ENCODE data around the gene EEF1A2.
"Not testable (repeated sequence)": the region's sequence is repeated elsewhere in the genome, so short reads cannot be mapped to it uniquely, and the experiment has no call there.

EEF1A2 gene

GRCh38 chr20:63520504-63520933, 21.6 kb upstream of the EEF1A2 start, which contains the start of gene PPDPF:
PPDPF (plus strand) TSS chr20:63520765; CDS start chr20:63521309, 544 bp downstream.
- DNase-seq (ENCODE audit: low spot score) = peak; percentile 86

GRCh38 chr20:63519668-63520503, 21.0 kb upstream of the EEF1A2 start:
- peak; percentile 59 for DNase-seq (ENCODE audit: low spot score)

DNA sequence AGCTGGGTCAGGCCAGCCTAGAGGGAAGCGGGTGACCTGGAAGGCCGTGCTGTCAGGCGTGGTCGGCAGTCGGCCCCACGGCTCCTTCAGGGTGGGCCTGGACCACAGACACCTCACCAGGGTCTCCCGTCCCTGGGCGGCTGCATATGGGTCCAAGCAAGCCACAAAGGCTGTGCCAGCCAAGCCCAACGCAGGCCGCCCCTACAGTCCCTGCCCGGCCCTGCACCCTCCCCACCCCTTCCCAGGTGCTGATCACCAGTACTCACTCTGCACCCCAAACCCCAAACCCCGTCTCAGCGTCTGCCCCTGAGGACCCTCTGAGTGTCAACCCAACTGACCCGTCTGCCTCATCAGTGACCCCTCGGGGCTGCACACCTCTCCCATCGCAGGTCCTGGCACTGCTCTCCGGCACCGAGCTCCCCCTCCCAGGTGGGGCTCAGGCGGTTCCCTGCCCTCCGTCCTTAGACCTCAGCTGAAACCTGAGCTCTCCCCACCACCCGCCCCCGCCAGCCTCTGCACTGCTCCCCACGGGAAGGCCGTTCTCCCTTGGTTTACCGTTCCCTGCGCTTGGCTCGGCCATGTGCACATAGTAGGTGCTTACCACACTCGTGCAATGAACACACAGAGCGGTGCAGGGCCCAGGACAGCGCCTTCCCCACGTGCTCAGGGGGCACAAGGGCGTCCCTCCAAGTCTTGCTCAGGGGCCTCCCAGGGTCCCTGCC, 20.2 kb upstream of the EEF1A2 start:
- no peak for DNase-seq (ENCODE audit: low spot score)

- no peak for DNase-seq (ENCODE audit: low spot score)
Measured at GRCh38 chr20:63518351-63518861, 19.5 kb upstream of the EEF1A2 start.

DNA sequence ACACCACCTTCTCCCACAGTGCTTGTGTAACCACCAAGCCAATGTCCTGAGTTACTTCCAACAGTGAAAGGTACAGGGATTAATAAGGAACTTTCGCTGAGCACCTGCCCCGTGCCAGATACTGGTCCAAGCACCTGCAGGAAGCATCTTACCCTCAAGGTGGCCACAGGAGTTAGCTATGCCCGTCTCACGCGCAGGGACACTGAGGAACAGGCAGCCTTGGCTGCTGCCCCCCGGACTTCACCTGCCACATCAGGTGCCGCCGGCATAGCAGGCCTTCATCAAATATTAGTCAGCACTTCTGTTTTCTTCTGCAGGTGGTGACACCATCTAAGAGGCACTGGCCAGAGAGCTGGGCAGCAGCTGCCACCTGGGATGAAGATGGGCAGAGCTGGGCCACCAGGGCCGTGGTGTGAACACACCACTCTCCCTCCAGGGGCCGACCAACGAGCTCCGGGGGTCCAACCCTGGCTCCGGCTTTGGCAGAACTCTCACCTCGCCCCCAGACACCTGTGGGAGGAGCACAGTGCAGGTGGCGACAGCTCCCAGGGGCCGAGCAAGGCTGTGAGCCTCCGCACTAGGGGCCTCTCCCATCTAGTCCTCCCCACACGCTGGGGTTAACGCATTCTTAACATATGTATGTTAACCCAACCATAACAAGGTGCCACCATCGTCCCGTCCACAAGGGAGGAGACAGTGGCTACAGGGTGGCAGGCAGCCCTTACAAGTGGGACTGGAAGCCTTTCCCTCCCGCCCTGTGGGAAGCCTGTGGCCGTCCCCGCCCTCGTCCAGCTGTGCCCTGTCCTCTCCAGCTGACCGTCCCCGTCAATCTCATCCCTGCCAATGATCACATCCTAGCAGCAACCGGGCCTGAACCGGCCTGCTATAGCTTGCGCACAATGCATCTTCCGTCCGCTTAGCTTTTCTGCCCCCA, 18.8 kb upstream of the EEF1A2 start:
- DNase-seq (ENCODE audit: low spot score) = no peak

GRCh38 chr20:63514520-63514919, 15.6 kb upstream of the EEF1A2 start:
- DNase-seq (ENCODE audit: low spot score) = not testable (repeated sequence)

GRCh38 chr20:63513207-63513606, 14.3 kb upstream of the EEF1A2 start:
- no peak for DNase-seq (ENCODE audit: low spot score)

DNA sequence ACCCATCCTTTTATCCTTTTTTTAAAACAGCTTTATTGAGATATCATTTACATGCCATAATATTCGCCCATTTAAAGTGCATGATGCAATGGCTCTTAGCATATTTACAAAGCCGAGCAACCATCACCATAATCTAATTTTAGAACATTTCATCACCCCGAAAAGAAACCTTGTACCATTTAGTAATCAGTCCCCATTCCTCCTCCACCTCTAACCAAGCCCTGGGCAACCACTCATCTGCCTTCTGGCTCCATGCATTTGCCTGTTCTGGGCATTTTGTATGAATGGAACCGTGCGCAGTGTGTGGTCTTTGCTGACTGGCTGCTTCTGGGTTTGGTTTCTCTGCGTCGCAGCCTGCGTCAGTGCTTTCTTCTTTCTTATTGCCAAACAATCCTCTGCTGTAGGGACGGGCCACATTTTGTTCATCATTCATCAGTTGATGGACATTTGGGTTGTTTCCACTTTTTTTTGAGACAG, 10.2 kb upstream of the EEF1A2 start:
- DNase-seq (ENCODE audit: low spot score) = no peak

- no peak for DNase-seq (ENCODE audit: low spot score)
Measured at GRCh38 chr20:63508072-63508768, 9.3 kb upstream of the EEF1A2 start.

DNA sequence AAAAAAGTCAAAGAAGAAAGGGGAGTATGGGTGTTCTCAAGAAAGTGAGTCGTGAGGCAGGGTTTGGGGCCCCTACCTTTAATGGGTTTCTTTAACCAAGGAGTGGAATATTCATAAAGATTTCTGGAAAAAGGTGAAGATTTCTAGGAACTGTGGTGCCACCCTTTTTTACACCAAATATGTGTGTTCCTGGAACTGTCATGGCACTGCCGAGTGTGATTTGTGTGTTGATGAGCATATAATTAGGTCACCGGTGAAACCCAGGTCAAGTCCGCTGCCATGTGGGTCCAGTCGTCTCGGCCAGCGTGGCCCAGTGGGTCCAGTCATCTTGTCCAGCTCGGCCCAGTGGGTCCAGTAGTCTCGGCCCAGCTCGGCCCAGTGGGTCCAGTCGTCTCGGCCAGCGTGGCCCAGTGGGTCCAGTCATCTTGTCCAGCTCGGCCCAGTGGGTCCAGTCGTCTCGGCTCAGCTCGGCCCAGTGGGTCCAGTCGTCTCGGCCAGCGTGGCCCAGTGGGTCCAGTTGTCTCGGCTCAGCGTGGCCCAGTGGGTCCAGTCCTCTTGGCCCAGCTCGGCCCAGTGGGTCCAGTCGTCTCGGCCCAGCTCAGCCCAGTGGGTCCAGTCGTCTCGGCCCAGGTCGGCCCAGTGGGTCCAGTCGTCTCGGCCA, 8.3 kb upstream of the EEF1A2 start:
- no peak for DNase-seq (ENCODE audit: low spot score)

- DNase-seq (ENCODE audit: low spot score) = no peak
Measured at GRCh38 chr20:63505723-63506122, 6.8 kb upstream of the EEF1A2 start.

DNA sequence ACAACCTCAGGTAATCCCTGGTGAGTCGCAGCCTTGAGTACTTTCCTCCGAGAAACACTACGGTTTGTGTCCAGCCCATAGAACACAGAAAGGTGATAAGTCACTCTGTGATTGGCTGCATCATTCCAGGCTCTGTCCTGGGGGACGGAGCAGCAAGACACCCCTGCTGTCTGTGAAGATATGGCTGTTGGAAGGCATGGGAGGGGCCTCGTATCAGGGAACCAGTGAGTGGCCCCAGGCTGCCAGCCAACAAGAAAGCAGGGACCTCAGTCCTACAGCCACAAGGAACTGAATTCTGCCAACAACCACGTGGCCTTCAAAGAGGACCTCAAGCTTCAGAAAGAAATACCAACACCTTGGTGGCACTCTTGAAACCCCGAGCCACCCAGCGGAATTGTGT, 6.4 kb upstream of the EEF1A2 start:
- DNase-seq (ENCODE audit: low spot score) = no peak

DNA sequence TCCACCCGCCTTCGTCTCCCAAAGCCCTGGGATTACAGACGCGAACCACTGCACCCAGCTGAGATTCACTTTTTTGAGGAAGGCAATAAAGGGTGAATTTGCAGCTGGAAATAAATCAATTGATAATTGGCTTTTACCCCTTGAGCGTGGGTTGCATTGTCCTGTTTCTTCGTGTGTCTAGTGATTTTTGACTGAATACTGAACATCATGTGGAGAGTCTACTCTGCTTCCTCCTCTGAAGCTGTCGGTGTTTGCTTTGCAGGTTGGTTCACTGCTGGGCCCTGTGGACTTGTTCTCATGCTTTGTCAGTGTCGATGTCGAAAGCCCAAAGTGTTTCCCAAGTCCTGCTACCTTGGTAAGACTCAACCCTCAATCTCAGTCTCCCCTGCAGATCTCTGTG, 5.8 kb upstream of the EEF1A2 start:
- DNase-seq (ENCODE audit: low spot score) = no peak

DNA sequence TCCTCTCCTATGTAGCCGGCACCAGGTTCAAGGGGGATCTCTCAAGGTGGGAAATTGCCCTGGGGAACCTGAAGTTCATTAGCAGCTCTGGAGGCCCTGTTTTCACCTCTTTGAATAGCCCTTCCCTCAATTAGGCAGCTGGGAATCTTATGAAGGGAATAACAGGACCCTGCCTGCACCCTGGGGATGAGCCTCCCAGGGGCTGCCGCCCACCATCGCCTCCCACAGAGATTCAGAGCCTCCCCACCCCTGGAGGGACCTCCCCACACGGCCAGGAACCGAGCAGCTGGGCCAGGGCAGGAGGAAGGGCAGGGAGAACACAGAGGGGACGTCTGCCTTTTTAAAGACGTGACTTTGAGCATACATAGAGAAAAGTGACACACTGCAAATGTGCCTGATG, 4.6 kb upstream of the EEF1A2 start:
- DNase-seq (ENCODE audit: low spot score) = no peak

DNA sequence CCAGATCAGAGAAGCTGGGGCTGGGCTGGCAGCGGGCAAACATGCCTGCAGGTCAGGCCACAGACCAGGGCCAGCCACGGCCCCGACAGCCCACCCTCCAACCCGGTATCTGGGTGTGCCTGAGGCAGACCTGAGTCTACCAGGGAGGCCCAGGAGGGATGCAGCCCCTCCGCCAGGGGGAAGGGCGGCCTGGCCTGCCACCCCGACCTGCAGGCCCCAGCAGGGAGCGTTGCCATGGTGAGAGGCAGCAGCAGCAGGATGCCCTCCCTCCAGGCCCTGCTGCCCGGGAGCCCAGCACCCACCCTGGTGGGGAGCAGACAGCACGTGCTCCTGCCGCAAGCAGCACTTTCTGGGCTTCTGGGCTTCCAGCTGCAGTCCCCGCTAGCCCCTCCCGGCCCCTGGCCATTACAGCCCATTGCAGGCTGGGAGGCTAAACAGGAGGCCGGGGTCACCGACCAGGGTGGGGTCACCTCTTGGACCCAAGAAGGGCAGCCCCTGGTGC, 3.8 kb upstream of the EEF1A2 start:
- DNase-seq (ENCODE audit: low spot score) = no peak

- peak; percentile 30 for DNase-seq (ENCODE audit: low spot score)
Measured at GRCh38 chr20:63501818-63502670, 3.2 kb upstream of the EEF1A2 start.

DNA sequence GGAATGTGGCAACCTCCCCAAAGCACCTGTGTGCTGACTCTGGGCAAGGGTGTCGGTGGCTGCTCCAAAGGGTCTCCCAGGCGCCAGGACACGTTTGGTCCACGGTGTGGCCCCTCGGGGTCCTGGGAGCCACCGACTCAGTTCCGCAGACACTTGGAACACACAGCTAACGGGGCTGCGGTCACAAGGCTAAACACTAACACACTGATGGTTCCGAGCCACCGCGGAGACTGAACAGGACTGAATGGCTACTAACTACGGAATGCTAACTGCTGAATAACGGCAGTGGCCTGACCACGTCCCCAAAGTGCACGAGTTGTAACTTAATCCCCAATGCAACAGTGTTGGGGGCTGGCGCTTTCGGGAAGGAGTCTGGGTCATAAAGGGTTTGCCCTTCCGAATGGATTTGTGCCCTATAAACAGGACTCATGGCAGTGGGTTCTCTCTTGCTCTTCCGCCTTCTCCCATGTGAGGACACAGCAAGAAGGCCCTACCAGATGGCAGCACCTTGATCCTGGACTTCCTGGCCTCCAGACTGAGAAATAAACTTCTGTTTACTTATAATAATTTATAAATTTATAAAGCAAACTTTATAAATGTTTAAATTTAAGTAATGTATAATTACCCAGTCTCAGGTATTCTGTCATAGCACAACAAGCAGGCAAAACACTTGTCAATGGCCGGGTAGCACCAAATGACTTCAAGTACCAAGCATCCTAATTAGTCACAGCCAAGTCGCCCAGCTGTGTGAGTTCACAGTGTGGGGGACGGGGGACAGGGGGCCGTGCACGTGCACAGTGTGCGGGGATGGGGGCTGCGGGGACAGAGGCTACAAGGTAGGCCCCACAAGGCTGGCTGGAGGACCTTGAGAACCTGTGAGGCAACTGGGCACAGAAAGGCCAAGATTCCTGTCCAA, 2.3 kb upstream of the EEF1A2 start:
- DNase-seq (ENCODE audit: low spot score) = peak; percentile 20

DNA sequence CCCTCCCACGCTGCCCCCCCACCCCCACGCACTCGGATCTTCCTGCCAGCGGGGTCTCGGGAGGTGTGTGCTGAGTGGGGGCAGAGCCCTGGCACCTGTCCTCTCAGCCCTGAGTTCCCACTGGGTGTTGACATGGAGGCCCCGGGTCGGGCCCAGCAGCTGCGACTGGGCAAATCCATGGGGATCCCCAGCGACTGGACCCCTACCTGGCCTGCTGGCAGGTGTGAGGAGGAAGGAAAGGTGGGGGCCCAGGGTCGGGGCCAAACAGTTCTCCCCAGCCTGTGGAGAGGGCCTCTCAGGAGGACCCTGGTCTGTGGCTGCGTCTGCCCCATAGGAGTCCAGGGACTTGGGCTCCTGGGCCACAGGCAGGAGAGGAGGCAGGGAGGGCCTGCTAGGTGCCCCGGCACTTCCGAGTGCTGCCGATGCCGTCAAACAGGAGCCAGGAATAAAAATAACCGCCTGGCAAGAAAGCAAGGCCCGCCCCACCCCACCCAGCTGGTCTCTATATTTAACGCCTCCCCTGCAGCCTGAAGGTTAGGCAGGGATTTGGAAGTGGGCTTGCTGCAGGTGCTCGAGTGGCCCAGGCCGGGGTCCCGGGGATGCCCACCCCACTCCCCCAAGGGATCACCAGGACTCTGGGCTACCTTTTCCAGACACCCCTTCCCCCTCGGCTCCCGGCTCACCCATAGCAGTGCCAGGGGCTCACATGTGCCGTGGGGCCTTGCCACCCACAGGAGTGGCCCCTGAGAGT, 1.4 kb upstream of the EEF1A2 start:
- no peak for DNase-seq (ENCODE audit: low spot score)

All from kidney tubule cell (primary cell).